Nucleus accumbens (tissue), 56 donors: Measurements from ENCODE around the gene PPP1R1C.
A peak's percentile ranks its signal among the peaks of the same experiment; 100 is the strongest.

Experiments
- DNase-seq, 56 donors: peaks; one replicate each; lab custom pipeline; 2025; lab: John Stamatoyannopoulos, UW

Gene PPP1R1C

DNA sequence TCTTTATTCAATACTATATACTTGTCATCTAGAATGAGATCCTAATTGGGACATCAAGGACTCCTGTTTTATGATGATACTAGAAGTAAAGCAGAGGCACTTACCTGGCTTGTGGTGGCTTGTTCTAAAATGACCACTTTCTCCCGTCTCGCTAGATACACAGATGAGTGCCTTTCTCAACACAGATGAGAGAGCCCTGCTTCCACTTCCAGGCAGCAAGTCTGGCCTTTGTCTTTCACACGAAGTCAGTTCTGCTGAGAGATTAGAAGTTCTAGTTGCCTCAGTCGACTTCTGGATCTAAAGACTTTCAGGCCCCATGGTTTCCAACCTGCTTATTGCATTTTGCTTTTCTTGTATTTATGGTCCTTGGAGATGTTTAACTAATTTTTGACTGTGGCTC is 70.3 kb downstream of the PPP1R1C start:
- DNase-seq = no peak

DNA sequence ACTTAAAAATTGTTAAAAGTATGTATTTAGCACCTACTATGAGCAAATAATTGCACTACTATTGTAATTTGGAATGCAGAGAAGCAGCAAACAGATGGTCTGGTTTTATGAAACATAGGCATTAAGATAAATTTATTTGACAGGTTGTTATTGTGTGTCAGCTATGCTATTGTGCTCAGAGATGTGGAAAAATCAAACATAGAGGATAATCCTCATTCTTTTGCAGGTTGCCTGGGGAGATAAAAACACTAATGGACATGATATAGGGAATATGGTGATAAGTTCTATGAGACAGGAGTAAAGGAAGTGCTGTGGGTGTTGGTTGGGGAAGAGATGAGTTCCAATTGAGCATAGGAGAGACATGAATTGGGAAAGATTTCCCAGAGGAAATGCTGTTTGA is 71.3 kb downstream of the PPP1R1C start:
- DNase-seq = no peak

DNA sequence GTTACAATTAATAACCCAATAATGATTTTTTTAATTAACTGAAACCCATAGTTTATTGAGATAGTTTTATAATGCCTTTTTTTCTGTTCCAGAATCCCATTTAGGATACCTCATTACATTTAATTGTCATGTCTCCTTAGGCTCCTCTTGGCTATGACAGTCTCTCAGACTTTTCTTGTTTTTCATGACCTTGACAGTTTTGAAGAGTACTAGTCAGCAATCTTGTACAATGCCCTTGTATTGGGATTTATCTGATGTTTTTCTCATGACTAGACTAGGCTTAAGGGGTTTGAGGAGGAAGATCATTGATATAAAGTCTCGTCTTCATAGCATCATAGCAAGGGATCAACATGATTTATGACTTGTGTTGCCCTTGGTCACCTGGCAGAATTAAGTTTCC is 72.4 kb downstream of the PPP1R1C start:
- DNase-seq = no peak

DNA sequence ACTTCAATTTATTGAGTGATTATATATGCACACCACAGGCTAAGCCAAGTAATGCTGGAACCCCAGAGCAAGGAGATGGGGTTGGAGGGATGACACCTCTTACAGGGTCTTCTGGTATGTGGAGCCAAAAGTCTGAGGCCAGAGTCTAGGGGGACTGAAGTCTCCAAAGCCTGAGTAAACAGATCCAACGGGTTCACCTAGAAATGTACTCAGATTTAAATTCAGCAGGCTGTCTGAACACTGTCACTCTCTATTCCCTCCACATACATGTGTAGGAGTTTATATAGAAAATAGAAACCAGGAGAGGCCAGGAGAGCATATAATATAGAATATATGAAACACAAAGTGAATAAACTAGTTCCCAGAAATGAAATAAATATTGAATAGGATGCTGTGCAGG is 76.1 kb downstream of the PPP1R1C start:
- no peak for DNase-seq

DNA sequence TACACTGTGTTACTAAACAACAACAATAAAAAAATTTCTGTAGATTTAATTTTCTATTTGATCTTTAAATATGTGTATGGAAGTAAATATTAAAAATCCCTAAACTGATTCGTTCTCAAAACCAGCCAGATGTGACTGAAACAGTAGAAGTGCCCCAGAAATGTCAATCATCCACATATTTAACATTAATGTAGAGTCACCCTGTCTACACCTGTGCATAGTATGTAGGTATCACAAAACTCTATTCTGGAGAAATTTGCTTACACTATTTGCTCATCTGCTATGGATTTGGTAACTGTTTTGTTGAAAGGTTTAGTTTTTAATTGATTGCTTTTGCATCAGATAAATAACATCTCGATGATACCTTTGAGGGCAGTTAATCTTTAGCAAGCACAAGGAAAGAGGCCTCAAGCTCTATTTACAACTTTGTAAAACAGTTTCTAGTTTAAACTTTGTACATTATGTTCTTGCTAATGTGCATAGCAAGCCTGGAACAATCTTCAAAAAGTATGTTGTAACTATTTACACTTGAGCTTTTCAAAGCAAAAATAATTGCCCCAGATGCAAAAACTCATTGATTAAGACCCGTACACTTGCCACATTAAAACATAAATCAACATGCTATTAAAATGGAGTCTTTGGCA is 76.8 kb downstream of the PPP1R1C start:
- DNase-seq = no peak

DNA sequence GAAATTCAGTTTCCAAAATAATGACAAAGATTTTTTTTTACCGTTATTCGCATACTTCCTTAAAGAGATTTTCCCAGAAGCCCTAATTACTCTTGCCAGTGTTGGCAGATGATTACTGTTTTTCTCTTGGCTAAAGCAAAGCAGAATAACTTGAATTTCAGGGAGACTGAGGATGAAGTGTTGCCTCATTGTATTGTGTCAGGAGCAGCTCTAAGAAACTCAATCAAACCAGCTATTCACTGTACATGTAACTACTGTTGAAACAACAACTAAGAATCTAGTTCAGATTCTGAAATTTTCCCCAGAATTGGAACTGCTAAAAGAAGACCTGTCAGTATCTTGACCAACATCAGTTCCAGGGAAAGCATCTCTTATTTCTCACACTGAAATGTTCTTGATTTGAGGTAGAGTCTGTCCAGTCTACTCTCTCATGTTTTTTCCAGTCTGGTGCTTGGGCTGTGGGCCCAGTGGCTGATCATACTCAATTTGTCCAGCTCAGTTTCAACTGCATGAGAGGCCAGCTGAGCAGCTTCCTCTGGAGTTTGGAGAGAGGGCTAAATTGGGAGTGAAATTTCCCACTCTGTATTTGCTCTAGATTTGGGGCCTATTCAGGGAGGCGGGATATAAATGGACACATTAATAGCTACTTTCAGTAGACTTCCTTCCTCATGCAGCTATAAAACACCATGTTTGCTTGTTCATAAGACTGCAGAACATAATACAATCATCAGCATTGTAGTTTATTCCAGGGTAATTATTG is 78.5 kb downstream of the PPP1R1C start:
- DNase-seq = peak in 1 of 56 donors; percentile 1

GRCh38 chr2:182066400-182067087 is 80.9 kb downstream of the PPP1R1C start:
- no peak for DNase-seq

- DNase-seq = no peak
Observed at GRCh38 chr2:182067393-182067792, 81.7 kb downstream of the PPP1R1C start.

DNA sequence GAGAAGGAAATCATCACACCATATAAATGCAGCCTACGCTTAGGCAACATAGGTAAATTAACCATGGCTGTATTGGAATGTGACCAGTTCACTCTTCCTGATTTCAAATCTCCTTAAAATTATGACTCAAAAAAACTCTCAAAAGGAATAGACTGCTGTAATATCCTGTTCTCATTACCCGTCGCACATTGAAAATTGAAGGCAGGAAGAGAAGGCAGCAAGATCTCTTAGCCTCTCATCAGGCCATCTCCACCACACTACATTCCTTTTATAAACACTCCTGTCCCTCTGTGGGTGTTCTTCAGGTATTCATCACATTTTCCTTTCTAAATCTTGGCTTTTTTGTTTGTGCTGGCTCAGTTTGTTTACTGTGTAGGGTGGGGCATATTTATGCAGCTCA is 83.2 kb downstream of the PPP1R1C start:
- DNase-seq = no peak

DNA sequence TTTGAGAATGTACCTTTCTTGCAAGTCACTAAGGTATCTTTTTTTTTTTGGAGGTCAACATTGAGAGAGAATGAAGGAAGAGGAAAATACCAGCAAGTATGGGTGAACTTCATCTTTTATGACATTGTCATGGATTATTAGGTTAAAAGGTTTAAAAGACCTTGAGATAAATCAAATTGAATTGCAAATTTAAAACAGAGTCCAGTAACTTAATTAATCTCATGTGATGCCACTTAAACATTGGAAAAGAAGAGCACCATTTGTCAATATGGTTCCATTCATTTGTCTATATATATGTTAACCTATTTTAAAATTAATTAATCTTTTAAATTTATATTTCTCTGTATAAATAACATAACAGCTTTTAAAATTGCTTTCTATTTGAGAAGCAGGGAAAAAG is 83.8 kb downstream of the PPP1R1C start:
- DNase-seq = no peak

DNA sequence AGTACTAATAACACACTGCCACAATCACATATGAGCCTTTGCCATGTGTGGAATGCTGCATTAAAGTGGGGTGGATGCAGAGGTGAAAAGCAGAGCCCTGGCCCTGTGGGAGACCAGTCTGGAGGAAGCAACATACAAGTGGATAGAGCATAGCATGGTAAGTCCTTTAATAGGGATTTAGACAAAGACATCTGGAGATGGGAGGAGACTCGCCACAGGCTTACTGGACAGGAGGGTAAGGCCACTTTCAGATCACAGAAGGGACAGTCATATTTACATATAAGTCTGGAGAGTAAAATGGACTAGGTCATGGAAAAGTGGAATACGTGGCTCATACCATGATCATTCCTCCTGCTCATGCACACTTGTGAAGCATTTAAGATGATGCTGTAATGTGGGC is 84.3 kb downstream of the PPP1R1C start:
- DNase-seq = no peak

DNA sequence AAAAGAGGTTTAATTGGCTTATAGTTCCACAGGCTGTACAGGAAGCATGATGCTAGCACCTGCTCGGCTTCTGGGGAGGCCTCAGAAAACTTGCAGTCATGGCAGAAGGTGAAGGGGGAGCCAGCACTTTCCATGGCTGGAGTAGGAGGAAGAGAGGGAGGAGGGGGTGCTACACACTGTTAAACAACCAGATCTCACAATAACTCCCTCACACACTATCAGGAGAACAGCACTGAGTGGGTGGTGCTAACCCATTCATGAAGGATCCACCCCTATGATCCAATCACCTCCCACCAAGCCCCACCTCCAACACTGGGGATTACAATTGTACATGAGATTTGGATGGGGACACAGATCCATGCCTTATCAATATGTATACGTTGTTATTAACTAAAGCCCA is 85.1 kb downstream of the PPP1R1C start:
- no peak for DNase-seq

DNA sequence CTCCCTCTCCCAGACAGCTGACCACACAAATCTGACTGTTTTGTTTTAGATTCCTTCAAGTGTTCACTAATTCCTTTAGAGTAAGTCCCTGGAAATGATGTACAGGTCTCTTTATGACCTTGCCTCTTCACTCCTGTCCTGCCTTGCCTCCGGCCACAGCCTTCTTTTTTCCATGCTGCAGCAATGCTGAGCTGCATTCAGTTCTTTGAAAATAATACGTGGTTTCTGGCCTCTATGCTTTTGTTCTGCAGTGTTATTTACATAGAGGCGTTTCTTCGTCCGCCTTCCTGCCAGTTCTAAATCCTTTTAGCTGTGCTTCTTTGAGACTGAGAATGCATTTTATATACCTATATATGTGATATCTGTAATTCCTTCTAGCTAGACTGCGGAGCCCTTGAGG is 87.2 kb downstream of the PPP1R1C start:
- no peak for DNase-seq

GRCh38 chr2:182073613-182074012 is 88.0 kb downstream of the PPP1R1C start:
- no peak for DNase-seq

GRCh38 chr2:182077023-182077422 is 91.4 kb downstream of the PPP1R1C start:
- DNase-seq = no peak

DNA sequence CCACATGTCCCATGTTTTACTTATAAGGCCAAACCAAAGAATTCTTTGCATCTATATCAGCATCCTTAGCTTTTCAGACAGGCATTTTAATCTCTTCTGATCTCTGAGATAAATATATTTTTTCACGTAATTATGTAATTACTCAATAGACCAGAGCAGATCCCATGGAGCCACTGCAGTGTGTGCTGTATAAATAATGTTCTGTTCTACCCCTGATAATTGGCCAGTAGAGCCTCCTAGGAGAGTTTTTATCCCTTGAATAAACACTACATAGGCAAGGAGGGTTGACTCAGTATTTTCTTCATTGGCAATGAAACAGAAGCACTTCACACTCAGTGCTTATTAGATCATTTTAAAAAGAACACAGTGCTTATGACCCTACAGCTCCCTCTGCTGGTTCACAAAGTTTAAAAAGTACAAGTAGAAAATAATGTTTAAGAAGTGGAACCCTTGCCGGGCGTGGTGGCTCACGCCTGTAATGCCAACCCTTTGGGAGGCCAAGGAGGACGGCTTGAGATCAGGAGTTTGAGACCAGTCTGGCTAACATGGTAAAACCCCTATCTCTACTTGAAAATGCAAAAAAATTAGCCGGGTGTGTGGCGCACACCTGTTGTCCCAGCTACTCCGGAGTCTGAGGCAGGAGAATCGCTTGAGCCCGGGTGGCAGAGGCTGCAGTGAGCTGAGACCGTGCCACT is 91.9 kb downstream of the PPP1R1C start:
- DNase-seq = peak in 18 of 56 donors; percentile 1 to 32 (median 4)

GRCh38 chr2:182078988-182079602 is 93.4 kb downstream of the PPP1R1C start:
- no peak for DNase-seq

GRCh38 chr2:182080493-182080892 is 94.8 kb downstream of the PPP1R1C start:
- DNase-seq = no peak

DNA sequence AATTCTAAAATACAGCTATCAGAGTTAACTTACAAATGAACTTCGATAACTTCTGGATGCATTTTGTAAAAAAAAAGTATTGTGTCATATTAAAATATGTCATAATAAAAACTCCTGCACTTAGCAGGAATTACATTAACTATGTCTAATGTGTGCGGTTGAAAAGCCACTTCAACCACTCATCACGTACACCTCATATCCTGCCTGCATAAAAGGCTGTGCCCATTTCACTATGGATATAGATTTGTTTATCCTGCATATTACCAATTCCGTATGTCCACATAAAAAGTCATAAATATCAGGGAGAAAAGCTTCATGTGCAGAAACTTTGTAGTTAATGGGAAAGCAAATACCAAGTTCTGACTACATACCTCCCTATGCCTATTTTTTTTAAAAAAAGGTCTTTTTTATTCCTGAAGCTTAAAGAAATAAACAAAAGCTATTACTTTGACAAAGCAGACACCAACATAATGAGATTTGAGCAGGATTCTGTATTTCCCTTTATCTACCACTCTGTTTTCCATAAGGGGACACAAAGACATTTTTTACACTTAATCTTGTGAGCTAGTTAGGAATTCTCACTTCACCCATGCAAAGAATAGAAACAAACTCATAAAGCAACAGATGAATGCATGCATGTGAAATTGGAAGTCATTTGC is 96.1 kb downstream of the PPP1R1C start:
- DNase-seq = no peak

DNA sequence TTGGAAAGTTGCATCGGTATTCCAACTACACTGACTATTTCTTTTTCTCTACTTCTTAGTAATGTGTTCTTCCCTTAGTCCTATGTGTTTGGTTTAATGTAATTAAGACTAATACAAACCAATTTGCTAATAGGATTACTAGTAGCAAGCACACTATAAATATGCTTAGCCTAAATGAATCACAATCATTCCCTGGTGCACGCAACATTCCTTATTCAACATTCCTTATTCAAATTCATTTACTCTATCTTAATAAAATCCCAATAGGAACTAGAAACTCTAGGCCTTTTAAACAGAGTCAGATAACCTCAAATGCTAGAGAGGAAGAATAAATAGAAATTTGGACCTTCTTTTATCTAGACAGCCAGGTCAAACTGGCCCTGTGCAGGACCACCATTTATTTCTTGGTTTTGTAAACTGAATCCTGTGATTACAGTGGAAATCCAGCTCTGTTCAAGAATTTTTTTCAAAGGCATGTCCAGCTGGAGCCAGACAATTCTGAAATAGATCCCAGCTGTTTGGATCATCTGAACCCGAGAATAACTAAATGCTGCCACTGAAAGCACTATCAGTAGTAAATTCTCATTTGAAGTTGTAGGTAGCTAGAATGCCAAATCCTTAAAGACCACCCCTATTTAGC is 103.1 kb downstream of the PPP1R1C start:
- DNase-seq = no peak
